Chondrocyte (in vitro differentiated cells): Measurements from ENCODE around the gene SCP2. TPM values are rescaled to one million over a fixed set of nuclear protein-coding genes. Genes with fewer than 3 reads are reported as not detected.
A peak's percentile ranks its signal among the peaks of the same experiment; 100 is the strongest.

Experiments
- DNase-seq: peaks from one replicate; pipeline ENCODE4 v3.0.0; 2021; ENCODE audit warnings: mixed read lengths, low spot score
- H3K27ac Mint-ChIP-seq: one replicate; pipeline ENCODE4 v1.8.0; 2021; ENCODE audit warnings: mild to moderate bottlenecking, moderate library complexity, mixed read lengths; ENCODE audit not compliant: unreplicated experiment
- H3K27me3 Mint-ChIP-seq: 2 replicates; pipeline ENCODE4 v1.8.0; 2021; ENCODE audit warnings: low read depth, mixed read lengths
- H3K36me3 Mint-ChIP-seq: 2 replicates; pipeline ENCODE4 v1.8.0; 2021; ENCODE audit warnings: low read depth, mixed read lengths
- H3K4me1 Mint-ChIP-seq: 2 replicates; pipeline ENCODE4 v1.8.0; 2021; ENCODE audit warnings: low read depth, mild to moderate bottlenecking, mixed read lengths
- H3K4me3 Mint-ChIP-seq: one replicate; pipeline ENCODE4 v1.8.0; 2021; ENCODE audit warnings: mild to moderate bottlenecking, moderate library complexity, mixed read lengths; ENCODE audit not compliant: unreplicated experiment
- H3K9me3 Mint-ChIP-seq: 2 replicates; pipeline ENCODE4 v1.8.0; 2021; ENCODE audit warnings: low read depth, mixed read lengths
- CTCF ChIP-seq: fragments of 200-600 bp; sonication (generic); IDR thresholded peaks from 2 replicates; pipeline ENCODE4 v1.5.0; 2021; ENCODE audit warnings: antibody characterized with exemption, mild to moderate bottlenecking, moderate library complexity
- total RNA-seq: library from RNA; stranded (reverse); gene quantifications from 3 replicates; pipeline ENCODE4 v1.2.1, GENCODE V29; 2021

Gene SCP2
- total RNA-seq, 1 donor from 2014 or later: 87.4 TPM

GRCh38 chr1:53015508-53015860 lies 88.4 kb downstream of the SCP2 start:
- TF ChIP-seq CTCF: no peak
- H3K36me3 Mint-ChIP-seq: no peaks in the 10 kb centered on the region
- peak overlapping the region; percentile 46 for H3K27ac Mint-ChIP-seq
- H3K4me3 Mint-ChIP-seq: peak overlapping the region; percentile 87
- H3K4me1 Mint-ChIP-seq: peaks cover 27% of the 10 kb centered on the region
- DNase-seq: no peak
- H3K27me3 Mint-ChIP-seq: no peaks in the 10 kb centered on the region
- no peaks in the 10 kb centered on the region for H3K9me3 Mint-ChIP-seq

GRCh38 chr1:53016705-53017104 lies 89.6 kb downstream of the SCP2 start:
- Mint-ChIP-seq H3K4me1 (peaks cover 27% of the 10 kb centered on the region), H3K36me3 (no peaks in the 10 kb centered on the region), H3K9me3 (no peaks in the 10 kb centered on the region), H3K27ac (no peak overlapping the region), H3K27me3 (no peaks in the 10 kb centered on the region), H3K4me3 (no peak overlapping the region)
- DNase-seq: no peak
- TF ChIP-seq CTCF: no peak

GRCh38 chr1:53020588-53020987 lies 93.5 kb downstream of the SCP2 start:
- H3K4me3 Mint-ChIP-seq: no peak overlapping the region

GRCh38 chr1:53022179-53022578 lies 95.1 kb downstream of the SCP2 start:
- no peak for DNase-seq
- no peak for TF ChIP-seq CTCF
- Mint-ChIP-seq H3K9me3 (no peaks in the 10 kb centered on the region), H3K4me3 (no peak overlapping the region), H3K4me1 (peaks cover 3% of the 10 kb centered on the region), H3K36me3 (no peaks in the 10 kb centered on the region), H3K27ac (no peak overlapping the region), H3K27me3 (no peaks in the 10 kb centered on the region)

More at GRCh38 chr1:53020588-53020987, 93.5 kb downstream of the SCP2 start:
- no peaks in the 10 kb centered on the region for H3K36me3 Mint-ChIP-seq
- no peak for TF ChIP-seq CTCF
- H3K4me1 Mint-ChIP-seq: peaks cover 16% of the 10 kb centered on the region
- no peak for DNase-seq
- H3K27ac Mint-ChIP-seq: no peak overlapping the region
- H3K27me3 Mint-ChIP-seq: no peaks in the 10 kb centered on the region
- no peaks in the 10 kb centered on the region for H3K9me3 Mint-ChIP-seq

- Mint-ChIP-seq H3K4me3 (no peak overlapping the region), H3K27me3 (no peaks in the 10 kb centered on the region), H3K4me1 (peaks cover 3% of the 10 kb centered on the region), H3K9me3 (no peaks in the 10 kb centered on the region), H3K36me3 (peaks cover 2% of the 10 kb centered on the region), H3K27ac (no peak overlapping the region)
- DNase-seq: no peak
- no peak for TF ChIP-seq CTCF
Observed at GRCh38 chr1:53023546-53023945, 96.5 kb downstream of the SCP2 start.
